ENCODE measurements around the gene SMAD5. TPM values are rescaled to one million over a fixed set of nuclear protein-coding genes. Genes with fewer than 3 reads are reported as not detected.

SMAD5 gene
- total RNA-seq, 1 donor from 2014 or later = 40.1 TPM

DNA sequence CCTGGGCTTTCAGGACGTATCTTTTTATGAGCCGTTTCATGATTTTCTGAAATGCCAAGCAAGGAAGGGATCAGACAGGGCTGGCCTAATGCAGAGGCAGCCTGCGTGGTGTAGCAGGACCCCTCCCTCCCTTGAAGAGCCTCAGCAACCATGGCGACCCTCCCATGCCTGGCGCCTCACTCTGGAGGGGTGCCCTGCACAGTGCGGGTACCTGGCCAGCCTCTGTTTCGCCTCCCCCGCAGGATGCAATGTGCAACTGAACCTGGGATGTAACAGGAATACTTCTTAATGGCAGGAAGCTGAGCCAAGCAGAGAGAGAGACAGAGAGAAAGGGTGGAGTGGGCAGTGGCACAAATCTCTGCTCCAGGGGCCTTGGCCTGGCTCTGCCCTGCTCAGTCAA lies 83.6 kb downstream of the SMAD5 start:
- TF ChIP-seq, protein P1, sequence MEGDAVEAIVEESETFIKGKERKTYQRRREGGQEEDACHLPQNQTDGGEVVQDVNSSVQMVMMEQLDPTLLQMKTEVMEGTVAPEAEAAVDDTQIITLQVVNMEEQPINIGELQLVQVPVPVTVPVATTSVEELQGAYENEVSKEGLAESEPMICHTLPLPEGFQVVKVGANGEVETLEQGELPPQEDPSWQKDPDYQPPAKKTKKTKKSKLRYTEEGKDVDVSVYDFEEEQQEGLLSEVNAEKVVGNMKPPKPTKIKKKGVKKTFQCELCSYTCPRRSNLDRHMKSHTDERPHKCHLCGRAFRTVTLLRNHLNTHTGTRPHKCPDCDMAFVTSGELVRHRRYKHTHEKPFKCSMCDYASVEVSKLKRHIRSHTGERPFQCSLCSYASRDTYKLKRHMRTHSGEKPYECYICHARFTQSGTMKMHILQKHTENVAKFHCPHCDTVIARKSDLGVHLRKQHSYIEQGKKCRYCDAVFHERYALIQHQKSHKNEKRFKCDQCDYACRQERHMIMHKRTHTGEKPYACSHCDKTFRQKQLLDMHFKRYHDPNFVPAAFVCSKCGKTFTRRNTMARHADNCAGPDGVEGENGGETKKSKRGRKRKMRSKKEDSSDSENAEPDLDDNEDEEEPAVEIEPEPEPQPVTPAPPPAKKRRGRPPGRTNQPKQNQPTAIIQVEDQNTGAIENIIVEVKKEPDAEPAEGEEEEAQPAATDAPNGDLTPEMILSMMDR (IDR thresholded peaks at IDR 0.05; ENCODE audit: insufficient read depth, low read length, poor library complexity, severe bottlenecking) = no peak
- DNase-seq (ENCODE audit: low read depth) = no peak

DNA sequence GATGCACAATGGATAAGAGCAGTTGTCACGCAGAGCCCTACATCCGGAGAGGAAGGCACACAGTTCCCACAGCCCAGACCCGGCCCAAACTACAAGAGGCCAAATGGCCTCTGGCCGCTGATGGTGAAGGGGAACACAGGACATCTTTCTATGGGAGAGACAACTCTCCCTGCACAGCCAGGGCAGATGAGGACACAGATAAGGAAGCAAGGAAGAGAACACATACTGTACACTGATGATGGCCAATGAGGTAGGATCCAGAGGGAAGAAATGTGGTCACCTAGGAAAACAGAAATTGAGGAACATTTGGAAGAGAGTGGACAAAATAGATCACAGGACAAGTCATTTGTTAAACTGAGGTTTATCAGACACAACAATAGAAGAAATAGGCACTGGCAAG lies 88.7 kb downstream of the SMAD5 start:
- Histone ChIP-seq H3K4me3 (ENCODE audit: low read depth, low read length) (no peak overlapping the region), H3K36me3 (ENCODE audit: control insufficient read depth, insufficient read depth, low read length) (no peaks in the 10 kb centered on the region), H3K27me3 (ENCODE audit: control insufficient read depth, insufficient read depth, low read length) (no peaks in the 10 kb centered on the region)
- DNase-seq (ENCODE audit: low read depth) = no peak
- TF ChIP-seq, protein P1 (IDR thresholded peaks at IDR 0.05; ENCODE audit: insufficient read depth, low read length, poor library complexity, severe bottlenecking) = no peak

More for the DNA sequence above, 83.6 kb downstream of the SMAD5 start:
- Histone ChIP-seq H3K27me3 (ENCODE audit: control insufficient read depth, insufficient read depth, low read length) (peaks cover 8% of the 10 kb centered on the region), H3K4me3 (ENCODE audit: low read depth, low read length) (no peak overlapping the region), H3K36me3 (ENCODE audit: control insufficient read depth, insufficient read depth, low read length) (no peaks in the 10 kb centered on the region)

DNA sequence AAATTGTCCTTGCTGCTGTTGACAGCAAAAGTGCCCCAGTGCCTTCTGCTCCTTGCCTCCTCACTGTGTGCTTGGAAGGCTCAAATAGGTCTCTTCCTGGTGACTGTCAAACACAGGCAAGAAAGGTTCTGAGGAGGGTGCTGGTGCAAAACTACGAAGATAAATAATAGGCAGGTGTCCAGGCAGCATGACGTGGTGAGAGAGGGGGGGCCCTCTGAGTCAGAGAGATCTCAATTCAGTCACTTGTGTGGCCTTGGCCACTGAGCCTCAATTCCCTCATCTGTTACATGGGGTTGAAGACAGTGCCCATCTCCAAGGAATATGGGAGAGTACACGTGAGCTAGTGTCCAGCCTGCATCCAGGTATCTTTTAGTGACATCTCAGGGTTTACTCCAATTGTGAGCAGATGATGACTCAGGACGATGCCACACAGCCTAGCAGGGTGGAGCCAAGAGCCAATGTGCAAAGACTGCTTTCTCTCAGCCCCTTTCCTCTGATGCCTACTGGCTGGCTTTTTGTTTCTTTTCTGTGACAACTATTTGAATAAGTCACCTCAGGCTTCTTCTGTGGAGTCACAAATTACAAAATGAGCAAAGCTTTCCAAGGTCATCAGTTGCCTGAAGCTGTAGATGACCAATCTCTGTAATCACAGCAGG lies 90.1 kb downstream of the SMAD5 start:
- DNase-seq (ENCODE audit: low read depth) = no peak
- H3K4me3 ChIP-seq (ENCODE audit: low read depth, low read length) = no peak overlapping the region
- H3K36me3 ChIP-seq (ENCODE audit: control insufficient read depth, insufficient read depth, low read length) = no peaks in the 10 kb centered on the region
- no peaks in the 10 kb centered on the region for H3K27me3 ChIP-seq (ENCODE audit: control insufficient read depth, insufficient read depth, low read length)
- TF ChIP-seq, protein P1 (IDR thresholded peaks at IDR 0.05; ENCODE audit: insufficient read depth, low read length, poor library complexity, severe bottlenecking) = no peak

DNA sequence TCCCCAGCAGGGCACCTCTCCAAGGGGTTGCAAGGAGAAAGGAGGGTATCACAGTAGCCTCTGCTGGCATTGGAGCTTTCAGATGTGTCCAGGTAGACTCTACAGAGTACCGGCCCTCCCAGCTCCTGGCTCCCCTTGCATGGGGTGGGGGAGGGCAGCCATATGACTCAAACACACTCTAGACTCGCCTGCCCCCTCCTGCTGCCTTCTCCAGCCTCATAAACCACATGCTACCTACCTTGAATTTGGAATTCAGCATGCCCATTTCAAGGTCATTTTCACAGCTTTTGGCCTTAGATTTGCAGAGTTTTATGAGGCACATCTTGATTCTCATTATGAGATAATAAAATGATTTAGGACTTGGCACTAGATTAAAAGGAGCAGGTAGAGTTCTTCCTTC lies 93.2 kb downstream of the SMAD5 start:
- no peak for DNase-seq (ENCODE audit: low read depth)
- TF ChIP-seq, protein P1 (IDR thresholded peaks at IDR 0.05; ENCODE audit: insufficient read depth, low read length, poor library complexity, severe bottlenecking) = no peak
- Histone ChIP-seq H3K27me3 (ENCODE audit: control insufficient read depth, insufficient read depth, low read length) (no peaks in the 10 kb centered on the region), H3K4me3 (ENCODE audit: low read depth, low read length) (no peak overlapping the region), H3K36me3 (ENCODE audit: control insufficient read depth, insufficient read depth, low read length) (no peaks in the 10 kb centered on the region)

DNA sequence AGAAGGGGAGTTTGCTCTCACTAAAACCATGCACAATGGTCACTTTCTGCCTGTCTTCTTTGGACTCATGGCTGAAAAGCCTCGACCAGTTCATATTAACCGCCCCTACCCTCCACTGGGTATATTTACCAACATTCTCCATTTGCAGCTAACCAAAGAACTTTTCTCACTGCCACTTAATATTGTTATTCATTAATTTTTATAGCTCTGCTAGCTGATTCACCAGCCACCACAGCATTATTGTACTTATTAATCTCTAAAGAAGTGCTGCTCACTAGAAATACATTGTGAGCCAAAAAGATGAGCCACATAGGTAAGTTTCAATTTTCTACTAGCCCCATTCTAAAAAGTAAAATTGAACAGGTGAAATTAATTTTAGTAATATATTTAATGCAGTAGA lies 93.8 kb downstream of the SMAD5 start:
- TF ChIP-seq, protein P1 (IDR thresholded peaks at IDR 0.05; ENCODE audit: insufficient read depth, low read length, poor library complexity, severe bottlenecking) = no peak
- no peak for DNase-seq (ENCODE audit: low read depth)
- Histone ChIP-seq H3K27me3 (ENCODE audit: control insufficient read depth, insufficient read depth, low read length) (no peaks in the 10 kb centered on the region), H3K4me3 (ENCODE audit: low read depth, low read length) (no peak overlapping the region), H3K36me3 (ENCODE audit: control insufficient read depth, insufficient read depth, low read length) (no peaks in the 10 kb centered on the region)
